Myocyte (in vitro differentiated cells): Measurements from ENCODE around the gene CETN3. TPM values are rescaled to one million over a fixed set of nuclear protein-coding genes. Genes with fewer than 3 reads are reported as not detected.

Source experiments
- DNase-seq: peaks from one replicate; pipeline ENCODE4 v3.0.0-alpha.2; 2012; ENCODE audit warnings: low read depth
- polyA plus RNA-seq: library from polyadenylated mRNA; unstranded; fragments of >200 nt; gene quantifications from one replicate; pipeline ENCODE4 v1.2.1, GENCODE V29; 2012; ENCODE audit warnings: missing spikeins
- total RNA-seq: library from RNA; depleted of rRNA; stranded (reverse); fragments of >200 nt; gene quantifications from 2 replicates; pipeline ENCODE4 v1.2.3, GENCODE V29; 2014

CETN3 gene
- total RNA-seq = 4.9 and 14.0 TPM in 2 replicates
- 17.2 TPM for polyA plus RNA-seq

- peak; percentile 97 for DNase-seq
Measured at GRCh38 chr5:90409318-90410177, at the start of gene CETN3. Gene CETN3, minus strand, starts transcription at chr5:90409756. Its CDS starts 95 bp downstream, at chr5:90409661.

DNA sequence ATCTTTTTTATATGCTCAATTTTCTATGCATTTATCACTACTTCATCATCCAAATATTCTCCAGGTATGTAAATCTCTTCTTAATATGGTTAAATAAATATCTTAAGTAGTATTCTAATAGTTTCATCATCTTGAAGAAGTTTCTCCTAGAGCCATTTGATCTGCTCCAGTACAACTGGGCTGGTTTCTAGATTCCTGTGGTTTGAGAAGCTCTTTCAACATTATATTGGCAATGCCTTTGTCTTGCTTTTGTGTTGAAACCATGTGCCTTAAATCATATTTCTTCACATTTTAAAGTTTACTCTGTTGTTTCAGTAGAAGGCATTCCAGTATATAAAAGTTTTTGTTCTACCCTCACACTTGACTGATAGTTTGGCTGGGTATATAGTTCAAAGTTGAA lies 37.4 kb upstream of the CETN3 start:
- DNase-seq = peak; percentile 21

DNA sequence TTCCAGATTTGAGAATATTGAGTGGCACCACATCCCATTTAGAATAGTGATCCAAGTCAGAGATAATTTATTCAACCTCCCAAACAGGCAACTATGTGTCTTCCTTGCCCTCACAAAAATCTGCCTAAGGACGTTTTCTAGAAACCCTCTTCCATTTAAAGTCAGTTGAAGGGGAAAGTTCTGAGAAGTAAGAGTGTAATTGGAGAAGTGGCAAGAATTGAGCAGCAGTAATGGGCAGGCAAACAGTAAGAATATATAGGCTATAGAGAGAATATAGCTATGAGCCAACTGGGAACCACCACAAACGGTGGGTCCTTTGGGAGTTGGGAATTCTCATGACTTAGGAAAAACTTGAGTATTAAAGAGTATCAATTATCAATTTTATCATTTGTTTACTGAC lies 31.1 kb upstream of the CETN3 start:
- no peak for DNase-seq

GRCh38 chr5:90438100-90438499 lies 28.5 kb upstream of the CETN3 start:
- DNase-seq = no peak

GRCh38 chr5:90437663-90438062 lies 28.1 kb upstream of the CETN3 start:
- DNase-seq = no peak

DNA sequence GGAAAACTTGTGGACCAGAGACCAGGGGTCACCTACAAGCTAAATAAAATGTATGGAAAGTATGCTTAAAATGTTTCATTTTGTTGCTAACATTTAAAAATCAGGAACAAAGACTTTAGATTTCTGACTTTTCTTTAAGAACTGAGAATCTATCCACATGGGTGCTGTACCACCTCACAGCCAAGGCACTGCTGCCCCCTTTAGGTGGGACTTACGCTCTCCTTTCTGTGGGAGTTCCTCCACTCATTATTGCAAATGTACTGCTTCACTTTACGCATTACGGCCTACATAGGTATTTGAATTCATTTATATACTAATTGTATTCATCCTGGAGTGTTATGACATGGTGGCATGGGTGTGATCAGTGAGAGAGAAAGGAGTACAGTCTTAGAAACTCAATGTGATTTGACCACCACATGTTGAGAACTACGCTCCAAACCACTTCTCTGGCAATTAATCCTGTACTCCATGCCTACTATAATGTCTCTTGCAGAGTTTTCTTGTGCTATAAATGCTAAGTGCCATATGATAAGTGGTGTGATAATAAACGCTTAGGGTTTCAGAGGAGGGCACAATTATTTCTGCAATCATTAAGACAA lies 24.7 kb upstream of the CETN3 start:
- DNase-seq = peak; percentile 32

- no peak for DNase-seq
Measured at GRCh38 chr5:90424245-90424644, 14.7 kb upstream of the CETN3 start.

DNA sequence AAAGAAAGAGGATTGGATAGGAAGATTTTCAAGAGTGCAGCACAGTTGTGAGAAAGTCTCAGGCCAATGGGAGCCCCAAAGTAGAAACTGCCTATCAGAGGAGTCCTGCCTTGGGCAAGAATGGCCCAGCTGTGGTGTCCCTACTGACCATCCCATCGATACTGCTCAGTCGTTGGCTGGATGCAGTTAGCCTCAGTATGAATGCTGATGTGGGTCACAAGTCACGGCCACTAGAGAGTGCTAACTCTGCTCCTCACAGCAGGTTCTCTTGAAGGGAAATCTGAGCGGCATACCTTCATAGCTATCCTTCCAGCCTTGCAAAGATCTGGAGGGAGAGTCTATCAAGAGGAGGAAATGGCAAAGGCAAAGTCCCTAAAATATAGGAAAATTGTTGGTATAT lies 11.6 kb upstream of the CETN3 start:
- peak; percentile 6 for DNase-seq

- no peak for DNase-seq
Measured at GRCh38 chr5:90418214-90418613, 8.7 kb upstream of the CETN3 start.

DNA sequence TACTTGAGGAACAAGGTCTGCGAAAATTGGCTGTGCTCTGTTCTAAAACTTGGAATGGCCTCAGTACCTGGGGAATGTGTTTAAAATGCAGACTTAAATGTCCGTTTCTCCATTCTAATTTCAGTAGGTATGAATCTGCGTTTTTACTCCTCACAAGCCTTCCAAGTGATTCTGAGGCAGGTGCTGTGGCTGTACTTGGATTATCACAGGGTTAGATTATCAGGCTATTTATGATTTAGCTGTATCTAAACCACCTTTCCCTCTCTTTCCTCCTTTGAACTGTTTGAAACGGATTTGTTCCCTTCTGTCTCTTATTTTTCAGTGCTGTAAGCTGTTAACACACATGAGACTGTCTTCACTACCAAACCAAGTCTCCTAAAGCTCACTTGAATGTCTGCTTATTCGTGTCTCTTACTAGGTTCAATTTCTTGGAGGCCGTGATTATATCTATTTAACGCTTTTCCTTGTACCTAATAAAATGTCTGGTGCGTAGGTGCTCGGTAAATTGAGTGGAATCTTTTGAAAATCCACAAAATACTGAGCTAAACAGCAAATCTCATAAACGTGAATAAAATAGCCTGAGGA lies 714 bp upstream of the CETN3 start:
- no peak for DNase-seq

GRCh38 chr5:90408571-90409317 lies 812 bp downstream of the CETN3 start:
- peak; percentile 6 for DNase-seq

DNA sequence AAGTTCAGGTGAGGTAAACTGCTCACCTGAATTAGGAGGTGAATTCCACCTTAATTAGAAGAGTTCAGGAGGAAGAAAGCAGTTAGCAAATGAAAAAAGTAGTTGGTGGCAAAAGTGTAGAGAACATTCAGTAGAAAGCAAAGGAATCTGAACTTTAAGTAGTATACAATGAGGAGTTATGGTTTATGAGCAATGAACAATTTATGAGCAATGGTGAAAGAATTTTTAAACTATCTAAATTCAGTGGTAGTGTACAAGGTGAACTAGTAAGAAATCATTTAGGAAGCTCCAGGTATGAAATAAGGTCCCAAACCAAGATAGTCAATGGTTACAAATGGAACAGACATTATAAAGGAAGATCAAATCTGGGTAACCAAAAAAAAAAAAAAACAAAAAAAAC lies 3.1 kb downstream of the CETN3 start:
- DNase-seq = no peak

DNA sequence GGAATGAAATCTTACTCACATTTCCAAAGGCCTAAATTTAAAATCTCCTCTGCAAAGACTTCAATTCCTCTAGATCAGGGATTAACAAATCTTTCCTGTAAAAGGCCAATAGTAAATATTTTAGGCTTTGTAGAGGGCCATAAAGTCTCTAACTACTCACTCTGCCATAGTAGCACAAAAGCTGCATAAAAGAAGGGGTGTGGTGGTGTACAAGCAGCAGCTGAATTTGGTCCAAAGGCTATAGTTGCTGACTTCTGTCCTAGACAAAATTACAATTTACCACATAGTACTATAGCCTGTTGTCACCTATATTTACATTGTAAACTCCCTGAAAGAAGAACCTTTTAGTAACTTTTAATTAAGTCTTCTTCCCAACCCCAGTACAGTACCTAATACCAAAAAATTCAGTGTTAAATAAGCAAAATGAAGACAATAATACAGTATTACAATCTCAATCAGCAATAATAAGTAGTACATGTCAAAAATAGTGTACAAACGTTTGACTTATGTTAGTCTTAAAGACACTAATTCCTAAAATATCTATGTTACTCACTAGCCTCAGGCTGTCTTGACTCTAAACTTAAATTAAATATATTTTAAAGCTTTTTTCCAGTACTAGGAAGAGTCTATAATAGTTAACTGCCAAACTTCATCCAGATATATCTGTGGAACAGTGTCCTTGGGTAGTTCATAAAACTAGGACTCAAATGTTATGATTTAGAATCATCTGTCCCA lies 6.9 kb downstream of the CETN3 start:
- DNase-seq = no peak

- no peak for DNase-seq
Measured at GRCh38 chr5:90399251-90399650, 10.3 kb downstream of the CETN3 start.

- DNase-seq = no peak
Measured at GRCh38 chr5:90398726-90399125, 10.8 kb downstream of the CETN3 start.

GRCh38 chr5:90395005-90395404 lies 14.6 kb downstream of the CETN3 start:
- no peak for DNase-seq

GRCh38 chr5:90390928-90391327 lies 18.6 kb downstream of the CETN3 start:
- no peak for DNase-seq

DNA sequence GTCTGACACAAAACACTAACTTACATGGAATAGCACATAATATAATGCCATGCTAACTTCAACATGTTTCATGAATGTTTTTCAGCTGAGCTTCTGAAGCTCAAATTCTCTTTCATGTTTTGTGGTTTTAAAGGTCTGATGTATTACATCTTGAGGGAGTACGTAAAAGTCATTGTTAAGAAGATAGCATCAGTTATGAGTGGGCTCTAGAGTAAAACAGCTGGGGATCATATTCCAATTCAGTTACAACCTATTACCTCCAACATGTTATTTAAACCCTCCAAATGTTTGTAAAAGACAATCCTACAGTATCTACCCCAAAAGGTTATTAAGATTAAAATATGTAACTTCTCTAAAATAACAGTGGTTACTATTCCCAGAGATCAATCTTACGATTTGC lies 19.2 kb downstream of the CETN3 start:
- DNase-seq = no peak

DNA sequence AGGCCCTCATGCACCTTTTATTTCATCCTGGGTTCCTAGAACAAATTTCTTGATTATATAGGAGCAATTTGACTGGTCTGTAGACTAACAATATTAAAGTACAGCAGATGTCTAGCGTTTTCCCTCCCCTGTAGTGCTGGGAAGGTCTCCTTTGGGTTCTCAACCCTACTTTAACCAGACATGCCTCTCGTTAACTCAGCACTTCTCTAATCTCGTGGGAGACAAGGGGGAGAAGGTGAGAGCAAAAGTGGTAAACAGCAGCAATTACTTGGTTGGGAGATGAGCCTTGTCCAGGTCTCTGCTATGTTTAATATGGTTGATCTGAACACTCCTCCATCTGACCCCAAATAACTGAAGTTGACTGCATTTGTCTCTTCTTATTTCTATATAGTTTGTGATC lies 22.0 kb downstream of the CETN3 start:
- DNase-seq = no peak

DNA sequence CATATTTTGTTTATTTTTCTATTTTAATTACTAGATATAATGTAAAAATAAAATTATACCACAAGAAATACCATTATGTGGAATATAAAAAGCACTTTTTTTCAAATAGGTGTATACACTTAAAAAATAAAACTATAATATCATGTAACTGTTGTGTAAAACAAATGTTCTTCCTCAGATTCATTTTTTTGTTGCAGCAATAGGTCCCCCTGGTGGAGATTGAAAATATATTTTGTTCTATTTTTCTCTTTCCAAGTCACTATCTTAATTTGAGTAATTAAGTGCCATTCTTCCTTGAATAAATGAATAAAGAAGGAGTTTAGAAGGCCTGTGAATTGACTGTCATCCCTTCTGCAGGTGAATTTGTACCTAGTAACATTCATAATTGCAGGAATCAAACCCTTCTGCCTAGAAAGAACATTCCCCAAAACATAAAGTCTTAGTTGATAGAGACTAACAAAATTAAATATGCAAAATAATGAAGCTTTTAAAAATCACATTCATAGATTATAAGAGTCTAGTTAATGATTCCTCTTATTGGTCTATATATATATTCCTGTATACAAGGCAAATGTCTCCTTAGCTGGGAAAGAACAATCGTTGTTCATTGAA lies 23.4 kb downstream of the CETN3 start:
- DNase-seq = peak; percentile 33

- DNase-seq = no peak
Measured at GRCh38 chr5:90384389-90384788, 25.2 kb downstream of the CETN3 start.
